ENCODE data around the gene ETV7.
"Not testable (repeated sequence)": the region's sequence is repeated elsewhere in the genome, so short reads cannot be mapped to it uniquely, and the experiment has no call there.

ETV7 gene

GRCh38 chr6:36387440-36388303, at the start of gene ETV7:
TSS of gene ETV7 (minus strand) at chr6:36387669. CDS start at chr6:36387541, 128 bp downstream.
- no peak for DNase-seq

- no peak for DNase-seq
Measured at GRCh38 chr6:36436466-36436865, 49.0 kb upstream of the ETV7 start.

- DNase-seq, result no peak
Measured at GRCh38 chr6:36432151-36432671, 44.7 kb upstream of the ETV7 start.

- no peak for DNase-seq
Measured at GRCh38 chr6:36431197-36431596, 43.7 kb upstream of the ETV7 start.

- DNase-seq, result no peak
Measured at GRCh38 chr6:36430351-36430750, 42.9 kb upstream of the ETV7 start.

GRCh38 chr6:36428911-36429310, 41.4 kb upstream of the ETV7 start:
- DNase-seq, result no peak

- DNase-seq, result no peak
Measured at GRCh38 chr6:36426622-36427021, 39.2 kb upstream of the ETV7 start.

GRCh38 chr6:36423101-36423824, 35.8 kb upstream of the ETV7 start:
- peak; percentile 90 for DNase-seq

GRCh38 chr6:36422714-36423100, 35.2 kb upstream of the ETV7 start:
- no peak for DNase-seq

- no peak for DNase-seq
Measured at GRCh38 chr6:36419310-36419709, 31.8 kb upstream of the ETV7 start.

GRCh38 chr6:36418558-36418957, 31.1 kb upstream of the ETV7 start:
- DNase-seq, result no peak

- DNase-seq, result no peak
Measured at GRCh38 chr6:36414481-36414880, 27.0 kb upstream of the ETV7 start.

- no peak for DNase-seq
Measured at GRCh38 chr6:36413489-36414480, 26.3 kb upstream of the ETV7 start.

- DNase-seq, result not testable (repeated sequence)
Measured at GRCh38 chr6:36409718-36410117, 22.2 kb upstream of the ETV7 start.

- DNase-seq, result no peak
Measured at GRCh38 chr6:36404164-36404563, 16.7 kb upstream of the ETV7 start.

- no peak for DNase-seq
Measured at GRCh38 chr6:36402481-36402880, 15.0 kb upstream of the ETV7 start.

- no peak for DNase-seq
Measured at GRCh38 chr6:36399970-36400369, 12.5 kb upstream of the ETV7 start.

GRCh38 chr6:36392621-36393020, 5.2 kb upstream of the ETV7 start:
- DNase-seq, result no peak

- no peak for DNase-seq
Measured at GRCh38 chr6:36389353-36389752, 1.9 kb upstream of the ETV7 start.

GRCh38 chr6:36386495-36387439, 702 bp downstream of the ETV7 start:
- DNase-seq, result no peak

- no peak for DNase-seq
Measured at GRCh38 chr6:36384095-36384494, 3.4 kb downstream of the ETV7 start.

- DNase-seq, result no peak
Measured at GRCh38 chr6:36383606-36384005, 3.9 kb downstream of the ETV7 start.
